ENCODE measurements around the gene TRIM7.

Gene TRIM7

DNA sequence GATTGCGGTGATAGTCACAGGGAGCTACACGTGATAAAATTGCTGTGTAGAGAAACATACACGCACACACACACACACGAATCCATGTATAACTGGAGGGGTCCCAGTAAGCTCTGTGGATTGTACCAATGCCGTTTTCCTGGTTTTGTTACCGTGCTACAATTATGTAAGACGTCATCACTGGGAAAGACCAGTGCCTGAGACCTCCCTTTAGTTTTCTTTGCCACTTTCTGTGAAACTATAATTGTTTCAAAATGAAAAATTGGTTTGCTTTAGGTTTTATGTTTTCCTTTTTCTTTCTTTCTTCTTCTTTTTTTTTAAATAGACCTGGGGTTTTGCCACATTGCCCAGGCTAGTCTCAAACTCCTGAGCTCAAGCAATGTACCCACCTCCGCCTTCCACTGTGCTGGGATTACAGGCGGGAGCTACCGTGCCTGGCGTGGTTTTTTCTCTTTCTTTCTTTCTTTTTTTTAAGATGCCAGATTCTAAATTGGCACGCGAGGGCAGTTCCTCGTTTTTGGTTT, 36.3 kb downstream of the TRIM7 start:
- TF ChIP-seq, protein P1, sequence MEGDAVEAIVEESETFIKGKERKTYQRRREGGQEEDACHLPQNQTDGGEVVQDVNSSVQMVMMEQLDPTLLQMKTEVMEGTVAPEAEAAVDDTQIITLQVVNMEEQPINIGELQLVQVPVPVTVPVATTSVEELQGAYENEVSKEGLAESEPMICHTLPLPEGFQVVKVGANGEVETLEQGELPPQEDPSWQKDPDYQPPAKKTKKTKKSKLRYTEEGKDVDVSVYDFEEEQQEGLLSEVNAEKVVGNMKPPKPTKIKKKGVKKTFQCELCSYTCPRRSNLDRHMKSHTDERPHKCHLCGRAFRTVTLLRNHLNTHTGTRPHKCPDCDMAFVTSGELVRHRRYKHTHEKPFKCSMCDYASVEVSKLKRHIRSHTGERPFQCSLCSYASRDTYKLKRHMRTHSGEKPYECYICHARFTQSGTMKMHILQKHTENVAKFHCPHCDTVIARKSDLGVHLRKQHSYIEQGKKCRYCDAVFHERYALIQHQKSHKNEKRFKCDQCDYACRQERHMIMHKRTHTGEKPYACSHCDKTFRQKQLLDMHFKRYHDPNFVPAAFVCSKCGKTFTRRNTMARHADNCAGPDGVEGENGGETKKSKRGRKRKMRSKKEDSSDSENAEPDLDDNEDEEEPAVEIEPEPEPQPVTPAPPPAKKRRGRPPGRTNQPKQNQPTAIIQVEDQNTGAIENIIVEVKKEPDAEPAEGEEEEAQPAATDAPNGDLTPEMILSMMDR (IDR thresholded peaks at IDR 0.05; ENCODE audit: unreplicated experiment in 3 of 3) = no peak
- H3K4me1 Mint-ChIP-seq = peaks cover 31% of the 10 kb centered on the region
- H3K9me3 Mint-ChIP-seq = peaks cover 6% of the 10 kb centered on the region
- peak overlapping the region; percentile 9 to 82 (median 65) for H3K4me3 Mint-ChIP-seq
- H3K27ac Mint-ChIP-seq = no peak overlapping the region
- peaks cover 99% of the 10 kb centered on the region for H3K27me3 Mint-ChIP-seq (ENCODE audit: low read depth)
- H3K36me3 Mint-ChIP-seq (ENCODE audit: low read depth) = no peaks in the 10 kb centered on the region

DNA sequence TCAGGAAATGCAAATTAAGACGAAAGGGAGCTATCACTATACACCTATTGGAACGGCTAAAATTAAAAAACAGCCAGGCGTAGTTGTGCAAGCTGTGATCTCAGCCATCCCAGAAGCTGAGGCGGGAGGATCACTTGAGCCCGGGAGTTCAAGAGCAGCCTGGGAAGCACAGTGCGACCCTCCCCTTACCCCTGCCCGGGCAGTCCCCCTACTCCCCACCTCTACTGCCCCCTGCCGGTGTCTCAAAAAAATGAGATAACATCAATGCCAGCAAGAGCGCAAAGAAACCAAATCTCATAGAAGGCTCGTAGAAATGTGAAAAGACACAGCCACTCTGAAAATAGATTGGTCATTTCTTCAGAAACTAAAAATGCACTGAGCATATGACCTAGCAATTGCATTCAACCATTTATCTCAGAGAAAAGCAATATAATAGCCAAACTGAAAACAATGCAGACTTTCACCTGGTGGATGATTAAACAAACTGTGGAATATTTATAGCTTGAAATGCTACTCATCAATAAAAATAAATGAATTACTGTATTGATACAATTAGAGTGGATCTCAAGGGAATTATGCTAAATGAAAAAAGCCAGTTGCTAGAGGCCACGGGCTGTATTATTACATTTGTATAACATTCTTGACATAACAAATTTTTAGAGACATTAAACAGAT, 37.0 kb downstream of the TRIM7 start:
- Mint-ChIP-seq H3K36me3 (ENCODE audit: low read depth) (no peaks in the 10 kb centered on the region), H3K4me1 (peaks cover 26% of the 10 kb centered on the region), H3K4me3 (peak overlapping the region in 2 of 3 experiments; percentile 21 to 45), H3K27ac (no peak overlapping the region), H3K9me3 (peaks cover 6% of the 10 kb centered on the region), H3K27me3 (ENCODE audit: low read depth) (peaks cover 99% of the 10 kb centered on the region)
- TF ChIP-seq, protein P1 (IDR thresholded peaks at IDR 0.05; ENCODE audit: unreplicated experiment in 3 of 3) = peak; percentile 45 to 59 (median 58)

DNA sequence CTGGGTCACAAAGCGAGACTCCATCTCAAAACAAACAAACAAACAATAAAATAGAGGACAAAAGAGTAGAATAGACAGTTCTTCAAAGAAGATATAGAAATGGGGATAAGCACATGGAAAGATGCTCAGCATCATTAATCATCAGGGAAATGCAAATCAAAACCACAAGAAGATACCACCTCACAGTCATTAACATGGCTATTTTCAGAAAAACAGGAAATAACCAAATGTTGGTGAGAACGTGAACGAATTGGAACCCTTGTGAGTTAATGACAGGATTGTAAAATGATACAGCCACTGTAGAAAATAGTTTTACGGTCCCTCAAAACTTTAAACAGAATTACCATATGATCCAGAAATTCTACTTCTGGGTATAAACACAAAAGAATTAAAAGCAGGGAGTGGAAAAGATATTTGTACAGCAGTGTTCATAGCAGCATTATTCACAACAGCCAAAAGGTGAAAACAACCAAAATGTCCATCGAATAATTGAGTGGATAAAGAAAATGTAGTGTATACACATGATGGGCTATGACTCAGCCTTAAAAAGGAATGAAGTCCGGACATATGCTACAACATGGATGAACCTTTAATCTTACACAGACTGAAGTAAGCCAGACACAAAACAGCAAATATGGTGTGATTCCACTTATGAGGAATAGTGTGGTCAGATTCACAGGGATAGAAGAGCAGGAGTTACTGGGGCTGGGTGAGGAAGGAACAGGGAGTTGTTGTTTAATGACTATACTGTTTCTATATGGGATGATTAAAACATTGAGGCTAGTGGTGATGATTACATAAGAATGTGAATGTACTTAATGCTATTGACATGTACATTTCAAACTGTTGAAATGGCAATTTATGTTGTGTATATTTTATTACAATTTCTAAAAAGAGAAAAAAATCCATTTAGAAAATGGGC, 37.9 kb downstream of the TRIM7 start:
- Mint-ChIP-seq H3K4me1 (peaks cover 25% of the 10 kb centered on the region), H3K36me3 (ENCODE audit: low read depth) (no peaks in the 10 kb centered on the region), H3K9me3 (peaks cover 6% of the 10 kb centered on the region), H3K27me3 (ENCODE audit: low read depth) (peaks cover 96% of the 10 kb centered on the region), H3K27ac (no peak overlapping the region), H3K4me3 (no peak overlapping the region)
- TF ChIP-seq, protein P1 (IDR thresholded peaks at IDR 0.05; ENCODE audit: unreplicated experiment in 3 of 3) = no peak

DNA sequence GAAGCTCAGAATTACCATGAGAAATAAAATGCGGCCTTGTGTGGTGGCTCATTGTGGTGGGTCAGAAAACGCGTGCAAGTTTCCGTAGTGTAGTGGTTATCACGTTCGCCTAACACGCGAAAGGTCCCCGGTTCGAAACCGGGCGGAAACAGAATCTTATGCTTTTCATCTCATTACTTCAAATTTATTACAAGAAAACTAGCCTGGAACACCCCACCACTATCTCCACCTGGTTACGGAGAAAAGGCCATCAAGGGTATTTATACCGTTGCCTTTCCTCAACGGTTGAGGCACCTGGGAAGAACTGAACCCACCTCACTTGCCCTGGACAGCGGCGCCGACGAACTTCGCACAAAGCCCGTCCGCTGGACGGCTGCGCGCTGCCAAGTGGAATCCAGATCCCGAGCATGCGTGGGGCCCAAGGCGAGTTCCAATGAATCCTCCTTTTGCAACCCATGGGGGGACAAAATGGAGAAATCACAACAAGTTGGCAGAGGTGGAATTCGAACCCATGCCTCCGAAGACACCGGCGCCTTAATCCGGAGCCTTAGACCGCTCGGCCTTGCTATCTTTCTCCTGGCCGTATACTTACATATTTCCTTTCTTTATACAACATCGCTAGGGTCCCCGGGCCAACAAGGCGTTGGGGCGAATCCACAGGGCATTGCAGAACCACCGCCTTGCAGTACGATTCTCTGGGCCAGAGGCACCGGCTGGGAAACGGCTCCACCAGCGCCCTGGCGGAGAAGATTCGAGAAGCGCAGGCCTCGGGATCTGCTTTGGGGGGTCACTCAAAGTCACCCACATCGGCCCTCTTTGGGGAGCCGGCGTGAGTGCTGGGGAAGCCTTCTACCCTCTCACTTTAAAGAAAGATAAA, 40.7 kb downstream of the TRIM7 start:
- H3K27me3 Mint-ChIP-seq (ENCODE audit: low read depth) = peaks cover 77% of the 10 kb centered on the region
- H3K9me3 Mint-ChIP-seq = peaks cover 6% of the 10 kb centered on the region
- no peaks in the 10 kb centered on the region for H3K36me3 Mint-ChIP-seq (ENCODE audit: low read depth)
- H3K4me1 Mint-ChIP-seq = peaks cover 13% of the 10 kb centered on the region
- TF ChIP-seq, protein P1 (IDR thresholded peaks at IDR 0.05; ENCODE audit: unreplicated experiment in 3 of 3) = no peak
- peak overlapping the region in 1 of 3 experiments; percentile 45 for H3K27ac Mint-ChIP-seq
- peak overlapping the region; percentile 74 to 80 (median 75) for H3K4me3 Mint-ChIP-seq

DNA sequence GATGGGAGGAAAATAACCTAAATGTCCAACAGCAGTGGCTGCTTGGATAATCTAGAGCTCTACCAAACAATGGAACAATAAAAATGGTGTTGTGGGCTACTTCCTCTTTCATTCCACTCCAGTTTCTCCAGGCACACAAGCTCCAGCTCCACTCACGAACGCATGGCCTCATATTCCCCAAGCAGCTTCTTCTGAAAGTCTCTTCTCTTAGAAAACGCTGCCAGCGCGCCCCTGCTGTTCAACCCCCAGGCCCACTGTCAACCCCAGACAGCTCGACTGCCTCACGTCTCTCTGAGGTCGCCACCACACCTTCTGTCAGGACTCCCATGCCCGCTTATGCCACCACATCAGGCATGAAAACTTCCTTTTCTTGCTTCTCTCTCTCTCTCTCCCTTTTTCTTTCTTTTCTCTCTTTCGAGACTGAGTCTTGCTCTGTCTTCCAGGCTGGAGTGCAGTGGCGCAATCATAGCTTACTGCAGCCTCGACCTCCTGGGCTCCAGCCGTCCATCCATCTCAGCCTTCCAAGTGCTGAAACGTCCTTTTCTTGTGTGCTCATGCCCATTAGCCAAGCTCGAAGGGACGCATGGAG, 41.4 kb downstream of the TRIM7 start:
- Mint-ChIP-seq H3K36me3 (ENCODE audit: low read depth) (no peaks in the 10 kb centered on the region), H3K9me3 (peaks cover 2% of the 10 kb centered on the region), H3K27ac (peak overlapping the region in 1 of 3 experiments; percentile 45), H3K27me3 (ENCODE audit: low read depth) (peaks cover 72% of the 10 kb centered on the region), H3K4me3 (peak overlapping the region; percentile 74 to 80 (median 75)), H3K4me1 (peaks cover 9% of the 10 kb centered on the region)
- TF ChIP-seq, protein P1 (IDR thresholded peaks at IDR 0.05; ENCODE audit: unreplicated experiment in 3 of 3) = no peak

Measured in nephron (organoid).